Testis (tissue), 3 donors: ENCODE results near the gene INAVA. TPM values are rescaled to one million over a fixed set of nuclear protein-coding genes. Genes with fewer than 3 reads are reported as not detected.

Experiments used
- DNase-seq: peaks from one replicate; pipeline ENCODE4 v3.0.0-alpha.2; 2019
- H3K27ac ChIP-seq, 2 donors: fragments of 200-600 bp; sonication (generic); one replicate each; pipeline ENCODE4 v1.5.1; 2019
- H3K27me3 ChIP-seq: fragments of 200-600 bp; sonication (generic); one replicate; pipeline ENCODE4 v1.5.1; 2019
- H3K36me3 ChIP-seq: fragments of 200-600 bp; sonication (generic); one replicate; pipeline ENCODE4 v1.5.1; 2017; ENCODE audit warnings: low read depth; ENCODE audit errors: missing control alignments
- H3K4me1 ChIP-seq: fragments of 200-600 bp; sonication (generic); one replicate; pipeline ENCODE4 v1.5.1; 2019
- H3K4me3 ChIP-seq, 2 donors: fragments of 200-600 bp; sonication (generic); one replicate each; pipeline ENCODE4 v1.5.1; 2017 to 2019
- H3K9me3 ChIP-seq: fragments of 200-600 bp; sonication (generic); one replicate; pipeline ENCODE4 v1.5.1; 2017
- CTCF ChIP-seq, 3 experiments: fragments of 450-650 bp in 2 of 3; fragments of 200-600 bp in 1 of 3; sonication (generic) in 1 of 3; IDR thresholded peaks; one replicate each; pipeline ENCODE4 v1.5.1; 2016 to 2019; ENCODE audit warnings: antibody characterized with exemption in 3 of 3, mild to moderate bottlenecking in 2 of 3, moderate library complexity in 1 of 3
- POLR2A ChIP-seq: fragments of 450-650 bp; IDR thresholded peaks from one replicate; pipeline ENCODE4 v1.6.1; 2017; ENCODE audit warnings: antibody characterized with exemption, mild to moderate bottlenecking, moderate library complexity
- WGBS, 2 donors: methylation state at CpG; one replicate each; pipeline ENCODE4 v1.1.5; 2018; 5-methylcytosine and 5-hydroxymethylcytosine counted together
- intact Hi-C: fragments of 100-400 bp; cut with DNase I; formaldehyde crosslinking; loops from one replicate; pipeline ENCODE4 v1.15.1; 2023; ENCODE audit warnings: low total_unique reads
- polyA plus RNA-seq: library from polyadenylated mRNA; stranded (reverse); fragments of 350-450 nt; fragmentation: Illumina TruSeq; extraction: RNeasy Lipid Tissue Mini Kit (QIAGEN cat#74804); gene quantifications from one replicate; pipeline ENCODE4 v1.2.3, GENCODE V29; 2014; ENCODE audit warnings: low read depth, low replicate concordance; ENCODE audit not compliant: insufficient read depth
- total RNA-seq, 2 donors: library from RNA; depleted of rRNA; stranded (reverse); fragments of >200 nt; gene quantifications; one replicate each; pipeline ENCODE4 v1.2.3, GENCODE V29; 2016

INAVA gene
- total and polyA plus RNA-seq, 3 donors from 2014 or later: 1.5 to 5.8 (median 2.3) TPM

- TF ChIP-seq CTCF (IDR thresholded peaks at IDR 0.05): no peak
- no peak for TF ChIP-seq POLR2A
- intact Hi-C loops: no loop called here
- H3K36me3 ChIP-seq: no peaks in the 10 kb centered on the region
- no peak for DNase-seq
- WGBS, 2 donors: 93 to 96% methylated on average over 5 of the region's 5 CpGs
- H3K27ac ChIP-seq: no peak overlapping the region
- peaks cover 9% of the 10 kb centered on the region for H3K4me1 ChIP-seq
- no peaks in the 10 kb centered on the region for H3K27me3 ChIP-seq
- no peak overlapping the region for H3K4me3 ChIP-seq
- H3K9me3 ChIP-seq: no peaks in the 10 kb centered on the region
Observed at GRCh38 chr1:200901350-200901749, 6.7 kb downstream of the INAVA start.

GRCh38 chr1:200901796-200902444 is 7.2 kb downstream of the INAVA start:
- no peak overlapping the region for H3K27ac ChIP-seq
- DNase-seq: no peak
- no peaks in the 10 kb centered on the region for H3K9me3 ChIP-seq
- WGBS, 2 donors: 49 to 58% methylated on average over 7 to 8 of the region's 8 CpGs
- peaks cover 9% of the 10 kb centered on the region for H3K4me1 ChIP-seq
- intact Hi-C loops: no loop called here
- no peaks in the 10 kb centered on the region for H3K36me3 ChIP-seq
- no peaks in the 10 kb centered on the region for H3K27me3 ChIP-seq
- TF ChIP-seq POLR2A (no peak), CTCF (IDR thresholded peaks at IDR 0.05) (no peak)
- H3K4me3 ChIP-seq: no peak overlapping the region

- intact Hi-C loops: no loop called here
- no peaks in the 10 kb centered on the region for H3K36me3 ChIP-seq
- no peak overlapping the region for H3K4me3 ChIP-seq
- DNase-seq: no peak
- 86 to 93% methylated on average over 5 of the region's 5 CpGs for WGBS, 2 donors
- no peak for TF ChIP-seq CTCF (IDR thresholded peaks at IDR 0.05)
- no peak for TF ChIP-seq POLR2A
- H3K9me3 ChIP-seq: no peaks in the 10 kb centered on the region
- H3K4me1 ChIP-seq: peaks cover 9% of the 10 kb centered on the region
- H3K27me3 ChIP-seq: no peaks in the 10 kb centered on the region
- H3K27ac ChIP-seq: no peak overlapping the region
Observed at GRCh38 chr1:200903793-200904192, 9.1 kb downstream of the INAVA start.

- H3K9me3 ChIP-seq: no peaks in the 10 kb centered on the region
- H3K4me3 ChIP-seq: no peak overlapping the region
- TF ChIP-seq CTCF (IDR thresholded peaks at IDR 0.05) (no peak), POLR2A (no peak)
- peak overlapping the region in 1 of 2 donors; percentile 14 for H3K27ac ChIP-seq
- H3K4me1 ChIP-seq: peaks cover 9% of the 10 kb centered on the region
- no peaks in the 10 kb centered on the region for H3K36me3 ChIP-seq
- DNase-seq: no peak
- H3K27me3 ChIP-seq: no peaks in the 10 kb centered on the region
- intact Hi-C loops: no loop called here
Observed at GRCh38 chr1:200904772-200905171, 10.1 kb downstream of the INAVA start.

- 47 to 57% methylated on average over 4 of the region's 4 CpGs for WGBS, 2 donors
- intact Hi-C loops: no loop called here
- H3K27ac ChIP-seq: peak overlapping the region in 1 of 2 donors; percentile 14
- no peaks in the 10 kb centered on the region for H3K36me3 ChIP-seq
- peaks cover 9% of the 10 kb centered on the region for H3K4me1 ChIP-seq
- DNase-seq: no peak
- TF ChIP-seq POLR2A (no peak), CTCF (IDR thresholded peaks at IDR 0.05) (no peak)
- H3K9me3 ChIP-seq: no peaks in the 10 kb centered on the region
- no peak overlapping the region for H3K4me3 ChIP-seq
- H3K27me3 ChIP-seq: no peaks in the 10 kb centered on the region
Observed at GRCh38 chr1:200905411-200906052, 10.8 kb downstream of the INAVA start.
